K562 (cell line): ENCODE measurements around the gene FANK1. TPM values are rescaled to one million over a fixed set of nuclear protein-coding genes. Genes with fewer than 3 reads are reported as not detected.

Experiments
- ATAC-seq: fragments of 200-7000 bp; cut with Tn5 transposase; 3 replicates; pipeline ENCODE4 v1.9.1; 2020; ENCODE audit warnings: moderate library complexity
- BruUV-seq: library from RNA; stranded (reverse); fragments of 400-500 nt; replicated peaks from 2 replicates; lab custom pipeline; 2021; lab: Mats Ljungman, UMichigan
- CTCF ChIA-PET: fragments of 300-600 bp; formaldehyde crosslinking; extraction: SDS; loops from one replicate; lab custom pipeline; 2021; ENCODE audit warnings: low intra/inter-chr PET ratio; lab: Yijun Ruan, JAX
- POLR2A ChIA-PET: fragments of 300-600, 350-650 bp; sonication (Branson Sonifier 250); formaldehyde crosslinking; extraction: SDS; loops from one replicate; lab custom pipeline; 2021; ENCODE audit warnings: antibody characterized with exemption, inconsistent platforms; lab: Yijun Ruan, JAX
- DNase-seq, 4 experiments: peaks; one replicate each; pipeline versions ENCODE4 v3.0.0 to v3.0.0-alpha.2; 2011 to 2018; ENCODE audit warnings: low spot score in 3 of 4, mixed read lengths in 3 of 4; ENCODE audit errors: extremely low read depth in 1 of 4
- FAIRE-seq: peaks from 2 replicates; lab custom pipeline; 2011; peaks lifted over from hg19 to GRCh38; lab: Jason Lieb, UNC
- H2AFZ ChIP-seq: 2 replicates; pipeline ENCODE4 v1.6.0; 2011; ENCODE audit warnings: low read depth, low read length, control low read depth, inconsistent platforms
- H3K27ac ChIP-seq: fragments of 200-600 bp; 3 replicates; pipeline ENCODE4 v1.8.0; 2011; ENCODE audit warnings: low read depth, mild to moderate bottlenecking, control low read depth, inconsistent platforms, low read length, moderate library complexity, mixed read lengths; ENCODE audit errors: extremely low read depth
- H3K27me3 ChIP-seq, 2 experiments: fragments of 300-600 bp in 1 of 2; 2 replicates in 1 of 2; 3 replicates in 1 of 2; pipeline versions ENCODE4 v1.6.0 to v1.8.0; 2011; ENCODE audit warnings: inconsistent platforms in 2 of 2, low read length in 2 of 2, mild to moderate bottlenecking in 1 of 2, mixed read lengths in 1 of 2, moderate library complexity in 1 of 2; ENCODE audit not compliant: control insufficient read depth in 2 of 2, insufficient read depth in 2 of 2
- H3K36me3 ChIP-seq: fragments of 300-600 bp; 3 replicates; pipeline ENCODE4 v1.8.0; 2011; ENCODE audit warnings: mild to moderate bottlenecking, low read length, inconsistent platforms; ENCODE audit not compliant: control insufficient read depth, insufficient read depth
- H3K4me1 ChIP-seq, 2 experiments: fragments of 200-600 bp in 1 of 2; replicated peaks in 1 of 2; 2 replicates in 1 of 2; 3 replicates in 1 of 2; pipeline versions ENCODE4 v1.5.1 to v1.8.0; 2011; ENCODE audit warnings: inconsistent platforms in 2 of 2, low read length in 2 of 2, mild to moderate bottlenecking in 1 of 2, mixed read lengths in 1 of 2, moderate library complexity in 1 of 2; ENCODE audit not compliant: control insufficient read depth in 2 of 2, insufficient read depth in 2 of 2
- H3K4me2 ChIP-seq: 2 replicates; pipeline ENCODE4 v1.6.1; 2011; ENCODE audit warnings: low read length, control low read depth, inconsistent platforms, mixed read lengths; ENCODE audit not compliant: insufficient read depth
- H3K4me3 ChIP-seq: fragments of 200-600 bp; sonication (generic), shearing (Covaris generic); 2 replicates; pipeline ENCODE4 v1.5.1; 2016; ENCODE audit warnings: control low read depth, inconsistent platforms
- H3K79me2 ChIP-seq: fragments of 200-600 bp; 3 replicates; pipeline ENCODE4 v1.8.0; 2011; ENCODE audit warnings: low read length, inconsistent platforms; ENCODE audit not compliant: control insufficient read depth, insufficient read depth
- H3K9ac ChIP-seq, 2 experiments: 2 replicates each; pipeline versions ENCODE4 v1.6.0 to v1.6.1; 2011; ENCODE audit warnings: low read depth in 2 of 2, low read length in 2 of 2, control low read depth in 1 of 2, inconsistent platforms in 1 of 2, mild to moderate bottlenecking in 1 of 2, mixed read lengths in 1 of 2; ENCODE audit not compliant: insufficient read depth in 1 of 2
- H3K9me1 ChIP-seq: one replicate; pipeline ENCODE4 v1.6.0; 2011; ENCODE audit warnings: inconsistent platforms, mild to moderate bottlenecking, low read length, moderate library complexity; ENCODE audit not compliant: control insufficient read depth, insufficient read depth
- H3K9me3 ChIP-seq: replicated peaks from 2 replicates; pipeline ENCODE4 v1.5.1; 2011; ENCODE audit warnings: low read depth, low read length, inconsistent platforms; ENCODE audit not compliant: control insufficient read depth, insufficient read depth
- H4K20me1 ChIP-seq: replicated peaks from 2 replicates; pipeline ENCODE4 v1.6.1; 2011; ENCODE audit warnings: low read length, inconsistent platforms, mixed read lengths; ENCODE audit not compliant: control insufficient read depth, insufficient read depth
- ATF7 ChIP-seq: fragments of 450-650 bp; IDR thresholded peaks from 2 replicates; pipeline ENCODE4 v1.7.1; 2014; ENCODE audit warnings: mild to moderate bottlenecking, moderate library complexity
- BMI1 ChIP-seq: fragments of 150-350 bp; IDR thresholded peaks from 2 replicates; pipeline ENCODE4 v1.6.1; 2014; ENCODE audit warnings: low read length
- DMBX1 ChIP-seq: fragments of 250-450 bp; sonication (Bioruptor Pico); IDR thresholded peaks from 2 replicates; pipeline ENCODE4 v1.8.0; 2022; ENCODE audit warnings: inconsistent platforms, mild to moderate bottlenecking, moderate library complexity, borderline replicate concordance
- GABPB1 ChIP-seq: sonication (generic); formaldehyde crosslinking; IDR thresholded peaks from 2 replicates; pipeline ENCODE4 v1.8.0; 2022; ENCODE audit warnings: mild to moderate bottlenecking, missing genetic modification reagents
- HSF4 ChIP-seq: fragments of 250-450 bp; sonication (Bioruptor Pico); IDR thresholded peaks from 2 replicates; pipeline ENCODE4 v2.1.2; 2022; ENCODE audit warnings: mild to moderate bottlenecking, moderate library complexity, borderline replicate concordance
- NFXL1 ChIP-seq: fragments of 450-650 bp; formaldehyde crosslinking; IDR thresholded peaks from 2 replicates; pipeline ENCODE4 v1.4.0; 2021; ENCODE audit warnings: mild to moderate bottlenecking
- NR2C1 ChIP-seq, 2 experiments: fragments of 450-650 bp; IDR thresholded peaks; 2 replicates each; pipeline ENCODE4 v1.6.1; 2017; ENCODE audit warnings: mild to moderate bottlenecking in 2 of 2, antibody characterized with exemption in 1 of 2, inconsistent platforms in 1 of 2, missing compliant biosample characterization in 1 of 2, missing genetic modification characterization in 1 of 2
- PCBP2 ChIP-seq: fragments of 200-400 bp; formaldehyde crosslinking; IDR thresholded peaks from 2 replicates; pipeline ENCODE4 v1.6.1; 2018; ENCODE audit warnings: low read length, low read depth, mild to moderate bottlenecking, moderate library complexity; ENCODE audit not compliant: poor library complexity, severe bottlenecking
- ZC3H11A ChIP-seq: IDR thresholded peaks from 2 replicates; pipeline ENCODE4 v1.6.1; 2012; ENCODE audit warnings: low read depth, low read length, improper control_type of control experiment
- ZKSCAN1 ChIP-seq: fragments of 150-350 bp; IDR thresholded peaks from 2 replicates; pipeline ENCODE4 v1.6.1; 2016; ENCODE audit warnings: low read depth, low read length
- ZNF12 ChIP-seq: sonication (generic); formaldehyde crosslinking; IDR thresholded peaks from 2 replicates; pipeline ENCODE4 v1.4.0; 2020; ENCODE audit warnings: mild to moderate bottlenecking, missing genetic modification reagents
- ZNF551 ChIP-seq: fragments of 250-450 bp; sonication (Bioruptor Pico); IDR thresholded peaks from 2 replicates; pipeline ENCODE4 v1.5.0; 2021; ENCODE audit warnings: mild to moderate bottlenecking, moderate library complexity
- WGBS: fragments of 100-300 bp; shearing (Covaris generic); methylation state at CpG from one replicate; pipeline ENCODE4 v1.1.6; 2016; ENCODE audit warnings: low coverage, mixed read lengths; ENCODE audit not compliant: insufficient coverage; ENCODE audit errors: missing lambda C conversion rate; 5-methylcytosine and 5-hydroxymethylcytosine counted together
- in situ Hi-C: fragments of 300-500 bp; cut with MboI; formaldehyde crosslinking; loops from 4 replicates; pipeline ENCODE4 v1.15.0; 2018; ENCODE audit warnings: inconsistent platforms, mixed read lengths
- intact Hi-C: fragments of 100-400 bp; cut with micrococcal nuclease; formaldehyde crosslinking; loops from 2 replicates; pipeline ENCODE4 v1.14.2; 2022
- polyA plus RNA-seq, 8 experiments: library from polyadenylated mRNA; depleted of rRNA in 4 of 8; stranded (reverse) in 5 of 8; unstranded in 3 of 8; fragments of >200 nt; fragmentation: Nextera tagmentation in 2 of 8; fragmentation: Illumina TruSeq in 1 of 8; extraction: Ambion mirVana in 2 of 8; extraction: Trizol in 1 of 8; gene quantifications; 2 replicates each; pipeline versions ENCODE4 v1.2.1 to v1.2.3, GENCODE V29; 2011 to 2014; ENCODE audit warnings: inconsistent platforms in 1 of 8, missing spikeins in 1 of 8
- total RNA-seq, 7 experiments: library from RNA; depleted of rRNA in 6 of 7; stranded (reverse); fragments of >200 nt in 6 of 7; fragmentation: Illumina TruSeq in 2 of 7; extraction: Trizol in 2 of 7; gene quantifications; 2 replicates each; pipeline versions ENCODE4 v1.2.1 to v1.2.3, GENCODE V29; 2011 to 2021; ENCODE audit warnings: low replicate concordance in 1 of 7
- TF ChIP-seq, protein P1 (sequence below): fragments of 250-450 bp; sonication (Bioruptor Pico); IDR thresholded peaks from 2 replicates; pipeline ENCODE4 v1.6.1; 2021; ENCODE audit warnings: mild to moderate bottlenecking
- TF ChIP-seq, protein P2 (sequence below): fragments of 450-650 bp; IDR thresholded peaks from 2 replicates; pipeline ENCODE4 v1.6.1; 2017; ENCODE audit warnings: antibody characterized with exemption, mild to moderate bottlenecking
- TF ChIP-seq, protein P3 (sequence below): fragments of 250-450 bp; sonication (Bioruptor Pico); IDR thresholded peaks from 2 replicates; pipeline ENCODE4 v1.4.0; 2020; ENCODE audit warnings: mild to moderate bottlenecking, moderate library complexity, borderline replicate concordance

The FANK1 gene
- total and polyA plus RNA-seq, 9 of the 15 experiments (the other 6 are each of a cell fraction or from before 2014, with no cell fraction given), result 0.11 to 2.3 (median 0.51) TPM; not detected in 1

DNA sequence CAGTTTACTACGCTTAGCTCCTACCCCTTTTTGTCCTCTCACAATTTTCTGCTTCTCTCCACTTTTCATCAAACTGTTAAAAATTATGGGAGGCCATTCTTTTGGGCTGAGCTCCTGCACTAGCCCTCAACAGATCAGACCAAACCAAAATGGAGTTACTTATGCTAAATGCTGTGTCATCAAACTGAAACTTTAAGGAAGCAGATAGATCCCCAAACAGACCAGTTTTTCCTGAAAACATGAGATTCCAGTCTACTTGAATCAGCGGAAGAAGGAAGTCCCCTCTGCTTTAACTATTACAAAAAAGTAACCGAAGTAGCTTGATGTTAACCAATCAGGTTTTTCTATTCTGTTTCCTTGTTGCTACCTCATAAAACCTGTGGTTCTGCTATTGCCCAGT lies 20.6 kb downstream of the FANK1 start:
- H3K9me3 ChIP-seq, result no peaks in the 10 kb centered on the region
- H3K79me2 ChIP-seq, result no peaks in the 10 kb centered on the region
- H3K9me1 ChIP-seq, result no peaks in the 10 kb centered on the region
- peaks cover 0 to 2% of the 10 kb centered on the region in 2 experiments; a peak in 2 of 5 replicates for H3K4me1 ChIP-seq
- WGBS, result 69% methylated on average over 2 of the region's 3 CpGs
- DNase-seq, result no peak
- CTCF ChIA-PET, result no interaction called here
- no TSS peak for BruUV-seq
- H3K27me3 ChIP-seq, result no peaks in the 10 kb centered on the region
- no peaks in the 10 kb centered on the region for H3K36me3 ChIP-seq
- POLR2A ChIA-PET, result no interaction called here
- no peak overlapping the region for H3K9ac ChIP-seq
- in situ Hi-C loops (no loop called here), intact Hi-C loops (no loop called here)
- no peak for FAIRE-seq
- H3K4me2 ChIP-seq, result no peak overlapping the region
- H2AFZ ChIP-seq, result no peak overlapping the region
- H3K4me3 ChIP-seq, result no peak overlapping the region
- no peaks in the 10 kb centered on the region for H4K20me1 ChIP-seq
- no peak overlapping the region for H3K27ac ChIP-seq
- no peak for ATAC-seq
- TF ChIP-seq, protein P1, sequence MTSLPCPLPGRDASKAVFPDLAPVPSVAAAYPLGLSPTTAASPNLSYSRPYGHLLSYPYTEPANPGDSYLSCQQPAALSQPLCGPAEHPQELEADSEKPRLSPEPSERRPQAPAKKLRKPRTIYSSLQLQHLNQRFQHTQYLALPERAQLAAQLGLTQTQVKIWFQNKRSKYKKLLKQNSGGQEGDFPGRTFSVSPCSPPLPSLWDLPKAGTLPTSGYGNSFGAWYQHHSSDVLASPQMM (CRISPR knock-in tag), result no peak
- TF ChIP-seq NR2C1 (IDR thresholded peaks at IDR 0.05) (no peak), NR2C1 (tag; IDR thresholded peaks at IDR 0.05) (0 out of 2 replicates have a peak, but pooled peaks have one; percentile 20), BMI1 (no peak), GABPB1 (CRISPR knock-in tag) (no peak), ZNF12 (no peak), PCBP2 (no peak), ZNF551 (CRISPR knock-in tag) (no peak), NFXL1 (CRISPR knock-in tag) (no peak), ZKSCAN1 (no peak), DMBX1 (CRISPR knock-in tag) (peak; percentile 41; the same call in 1 of the 2 replicates), HSF4 (CRISPR knock-in tag) (no peak), ATF7 (no peak), ZC3H11A (no peak)
- TF ChIP-seq, protein P2, sequence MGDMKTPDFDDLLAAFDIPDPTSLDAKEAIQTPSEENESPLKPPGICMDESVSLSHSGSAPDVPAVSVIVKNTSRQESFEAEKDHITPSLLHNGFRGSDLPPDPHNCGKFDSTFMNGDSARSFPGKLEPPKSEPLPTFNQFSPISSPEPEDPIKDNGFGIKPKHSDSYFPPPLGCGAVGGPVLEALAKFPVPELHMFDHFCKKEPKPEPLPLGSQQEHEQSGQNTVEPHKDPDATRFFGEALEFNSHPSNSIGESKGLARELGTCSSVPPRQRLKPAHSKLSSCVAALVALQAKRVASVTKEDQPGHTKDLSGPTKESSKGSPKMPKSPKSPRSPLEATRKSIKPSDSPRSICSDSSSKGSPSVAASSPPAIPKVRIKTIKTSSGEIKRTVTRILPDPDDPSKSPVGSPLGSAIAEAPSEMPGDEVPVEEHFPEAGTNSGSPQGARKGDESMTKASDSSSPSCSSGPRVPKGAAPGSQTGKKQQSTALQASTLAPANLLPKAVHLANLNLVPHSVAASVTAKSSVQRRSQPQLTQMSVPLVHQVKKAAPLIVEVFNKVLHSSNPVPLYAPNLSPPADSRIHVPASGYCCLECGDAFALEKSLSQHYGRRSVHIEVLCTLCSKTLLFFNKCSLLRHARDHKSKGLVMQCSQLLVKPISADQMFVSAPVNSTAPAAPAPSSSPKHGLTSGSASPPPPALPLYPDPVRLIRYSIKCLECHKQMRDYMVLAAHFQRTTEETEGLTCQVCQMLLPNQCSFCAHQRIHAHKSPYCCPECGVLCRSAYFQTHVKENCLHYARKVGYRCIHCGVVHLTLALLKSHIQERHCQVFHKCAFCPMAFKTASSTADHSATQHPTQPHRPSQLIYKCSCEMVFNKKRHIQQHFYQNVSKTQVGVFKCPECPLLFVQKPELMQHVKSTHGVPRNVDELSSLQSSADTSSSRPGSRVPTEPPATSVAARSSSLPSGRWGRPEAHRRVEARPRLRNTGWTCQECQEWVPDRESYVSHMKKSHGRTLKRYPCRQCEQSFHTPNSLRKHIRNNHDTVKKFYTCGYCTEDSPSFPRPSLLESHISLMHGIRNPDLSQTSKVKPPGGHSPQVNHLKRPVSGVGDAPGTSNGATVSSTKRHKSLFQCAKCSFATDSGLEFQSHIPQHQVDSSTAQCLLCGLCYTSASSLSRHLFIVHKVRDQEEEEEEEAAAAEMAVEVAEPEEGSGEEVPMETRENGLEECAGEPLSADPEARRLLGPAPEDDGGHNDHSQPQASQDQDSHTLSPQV, result peak; percentile 92
- TF ChIP-seq, protein P3, sequence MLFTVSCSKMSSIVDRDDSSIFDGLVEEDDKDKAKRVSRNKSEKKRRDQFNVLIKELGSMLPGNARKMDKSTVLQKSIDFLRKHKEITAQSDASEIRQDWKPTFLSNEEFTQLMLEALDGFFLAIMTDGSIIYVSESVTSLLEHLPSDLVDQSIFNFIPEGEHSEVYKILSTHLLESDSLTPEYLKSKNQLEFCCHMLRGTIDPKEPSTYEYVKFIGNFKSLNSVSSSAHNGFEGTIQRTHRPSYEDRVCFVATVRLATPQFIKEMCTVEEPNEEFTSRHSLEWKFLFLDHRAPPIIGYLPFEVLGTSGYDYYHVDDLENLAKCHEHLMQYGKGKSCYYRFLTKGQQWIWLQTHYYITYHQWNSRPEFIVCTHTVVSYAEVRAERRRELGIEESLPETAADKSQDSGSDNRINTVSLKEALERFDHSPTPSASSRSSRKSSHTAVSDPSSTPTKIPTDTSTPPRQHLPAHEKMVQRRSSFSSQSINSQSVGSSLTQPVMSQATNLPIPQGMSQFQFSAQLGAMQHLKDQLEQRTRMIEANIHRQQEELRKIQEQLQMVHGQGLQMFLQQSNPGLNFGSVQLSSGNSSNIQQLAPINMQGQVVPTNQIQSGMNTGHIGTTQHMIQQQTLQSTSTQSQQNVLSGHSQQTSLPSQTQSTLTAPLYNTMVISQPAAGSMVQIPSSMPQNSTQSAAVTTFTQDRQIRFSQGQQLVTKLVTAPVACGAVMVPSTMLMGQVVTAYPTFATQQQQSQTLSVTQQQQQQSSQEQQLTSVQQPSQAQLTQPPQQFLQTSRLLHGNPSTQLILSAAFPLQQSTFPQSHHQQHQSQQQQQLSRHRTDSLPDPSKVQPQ (CRISPR knock-in tag), result no peak
